Erythroblast (primary cell): ENCODE data around the gene MAP3K2.

ENCODE experiments used
- GATA1 ChIP-seq: IDR thresholded peaks from 2 replicates; pipeline ENCODE4 v1.6.1; 2011; ENCODE audit warnings: low read depth, mild to moderate bottlenecking, control low read depth, low read length, moderate library complexity
- POLR2A ChIP-seq: IDR thresholded peaks from 2 replicates; pipeline ENCODE4 v1.6.1; 2011; ENCODE audit warnings: mild to moderate bottlenecking, low read length

- TF ChIP-seq POLR2A (no peak), GATA1 (no peak)
Measured at GRCh38 chr2:127357591-127357990, 30.2 kb downstream of the MAP3K2 start.
